Esophagus muscularis mucosa (tissue), 3 donors: ENCODE measurements around the gene ZNF618.

Experiments
- CTCF ChIP-seq, 3 experiments: fragments of 200-600 bp in 2 of 3; fragments of 450-650 bp in 1 of 3; sonication (generic) in 2 of 3; IDR thresholded peaks; one replicate each; pipeline ENCODE4 v1.5.1; 2017 to 2019; ENCODE audit warnings: antibody characterized with exemption in 3 of 3, mild to moderate bottlenecking in 2 of 3, moderate library complexity in 1 of 3
- POLR2AphosphoS5 ChIP-seq, 2 donors: sonication (generic); formaldehyde crosslinking; IDR thresholded peaks; one replicate each; pipeline ENCODE4 v1.6.1; 2017; ENCODE audit warnings: antibody characterized with exemption in 2 of 2

- TF ChIP-seq CTCF (IDR thresholded peaks at IDR 0.05) (no peak), POLR2AphosphoS5 (IDR thresholded peaks at IDR 0.05) (no peak)
Measured at GRCh38 chr9:113976915-113977314, 100.8 kb downstream of the ZNF618 start.
